Activated naive CD8-positive, alpha-beta T cell treated with anti-CD3 and anti-CD28 coated beads for 36 hours (primary cell): Measurements from ENCODE around the gene FCMR. TPM values are rescaled to one million over a fixed set of nuclear protein-coding genes. Genes with fewer than 3 reads are reported as not detected.
"Not testable (repeated sequence)": the region's sequence is repeated elsewhere in the genome, so short reads cannot be mapped to it uniquely, and the experiment has no call there.

Experiments used
- DNase-seq: peaks from one replicate; pipeline ENCODE4 v3.0.0; 2021
- H3K27ac Mint-ChIP-seq: one replicate; pipeline ENCODE4 v1.8.0; 2022; ENCODE audit warnings: mild to moderate bottlenecking, moderate library complexity, mixed read lengths
- H3K27me3 Mint-ChIP-seq: one replicate; pipeline ENCODE4 v1.8.0; 2022; ENCODE audit warnings: mild to moderate bottlenecking, mixed read lengths
- H3K36me3 Mint-ChIP-seq: one replicate; pipeline ENCODE4 v1.8.0; 2021; ENCODE audit warnings: mild to moderate bottlenecking, mixed read lengths
- H3K4me1 Mint-ChIP-seq: one replicate; pipeline ENCODE4 v1.8.0; 2021; ENCODE audit warnings: mixed read lengths
- H3K4me3 Mint-ChIP-seq: one replicate; pipeline ENCODE4 v1.8.0; 2022; ENCODE audit warnings: mild to moderate bottlenecking, moderate library complexity, mixed read lengths
- H3K9me3 Mint-ChIP-seq: one replicate; pipeline ENCODE4 v1.8.0; 2022; ENCODE audit warnings: mixed read lengths
- total RNA-seq, 2 experiments: library from RNA; stranded (reverse); gene quantifications; one replicate each; pipeline ENCODE4 v1.2.3, GENCODE V29; 2021

The FCMR gene
- total RNA-seq, 2 experiments from 2014 or later = 42.9 to 45.5 TPM

DNA sequence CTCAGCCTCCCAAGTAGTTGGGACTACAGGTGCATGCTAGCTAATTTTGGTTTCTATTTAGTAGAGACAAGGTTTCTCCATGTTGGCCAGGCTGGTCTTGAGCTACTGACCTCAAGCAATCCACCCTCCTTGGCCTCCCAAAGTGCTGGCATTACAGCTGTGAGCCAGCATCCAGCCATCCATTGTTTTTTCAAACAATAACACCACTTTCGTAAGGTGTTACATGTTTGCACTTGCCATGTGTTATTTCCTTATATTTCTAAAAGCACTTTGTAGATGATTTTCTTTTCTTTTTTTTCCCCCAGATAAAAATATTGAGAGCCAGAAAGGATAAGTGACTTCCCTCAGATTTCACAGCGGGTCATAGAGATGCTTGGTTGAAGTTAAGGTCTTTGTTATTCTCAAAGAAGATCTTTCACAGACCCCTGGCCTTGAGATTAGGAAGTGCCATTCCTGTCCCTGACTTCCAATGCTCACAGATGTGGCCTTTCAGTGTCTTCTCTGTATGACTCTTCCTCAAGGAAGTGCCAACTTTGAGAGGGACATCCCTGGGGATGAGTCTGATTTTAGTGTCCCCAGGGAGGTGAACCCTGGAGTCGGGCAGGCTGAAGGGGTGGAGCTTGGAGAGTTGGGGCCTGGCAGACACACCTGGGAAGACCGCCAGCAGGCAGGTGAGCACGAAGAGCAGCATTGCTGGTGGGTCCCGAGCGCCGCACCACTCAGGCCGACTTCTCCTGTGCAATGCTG lies 18.3 kb upstream of the FCMR start:
- no peak overlapping the region for H3K4me3 Mint-ChIP-seq
- no peak overlapping the region for H3K27ac Mint-ChIP-seq
- H3K27me3 Mint-ChIP-seq = no peaks in the 10 kb centered on the region
- H3K36me3 Mint-ChIP-seq = no peaks in the 10 kb centered on the region
- no peaks in the 10 kb centered on the region for H3K4me1 Mint-ChIP-seq
- no peak for DNase-seq
- H3K9me3 Mint-ChIP-seq = no peaks in the 10 kb centered on the region

DNA sequence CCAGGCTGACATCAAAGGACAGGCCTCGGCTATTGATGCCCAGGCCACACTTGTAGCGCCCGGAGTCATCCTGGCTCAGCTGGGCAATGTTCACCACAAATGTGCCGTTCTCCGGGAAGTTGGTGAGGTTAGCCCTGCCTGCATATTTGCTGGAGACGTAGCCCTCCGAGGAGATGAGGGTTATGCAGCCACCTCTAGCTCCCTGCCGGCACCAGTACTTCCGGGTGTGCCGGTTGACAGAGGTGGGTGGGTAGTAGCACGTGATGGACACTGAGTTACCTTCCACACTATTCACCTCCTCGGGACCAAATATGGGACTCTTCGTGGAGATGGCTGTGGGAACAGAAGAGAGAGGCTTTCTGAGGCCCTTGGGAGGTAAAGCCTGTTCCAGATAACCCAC lies 17.4 kb upstream of the FCMR start:
- H3K27me3 Mint-ChIP-seq = no peaks in the 10 kb centered on the region
- no peaks in the 10 kb centered on the region for H3K4me1 Mint-ChIP-seq
- no peak overlapping the region for H3K4me3 Mint-ChIP-seq
- no peak overlapping the region for H3K27ac Mint-ChIP-seq
- DNase-seq = no peak
- no peaks in the 10 kb centered on the region for H3K36me3 Mint-ChIP-seq
- no peaks in the 10 kb centered on the region for H3K9me3 Mint-ChIP-seq

- H3K36me3 Mint-ChIP-seq = no peaks in the 10 kb centered on the region
- no peak for DNase-seq
- no peaks in the 10 kb centered on the region for H3K27me3 Mint-ChIP-seq
- H3K9me3 Mint-ChIP-seq = no peaks in the 10 kb centered on the region
- peaks cover 5% of the 10 kb centered on the region for H3K4me1 Mint-ChIP-seq
- no peak overlapping the region for H3K4me3 Mint-ChIP-seq
- H3K27ac Mint-ChIP-seq = no peak overlapping the region
Measured at GRCh38 chr1:206937425-206937824, 15.7 kb upstream of the FCMR start.

- Mint-ChIP-seq H3K36me3 (no peaks in the 10 kb centered on the region), H3K4me3 (no peak overlapping the region), H3K9me3 (no peaks in the 10 kb centered on the region), H3K27ac (no peak overlapping the region), H3K27me3 (no peaks in the 10 kb centered on the region), H3K4me1 (peaks cover 22% of the 10 kb centered on the region)
- peak; percentile 68 for DNase-seq
Measured at GRCh38 chr1:206935491-206936067, 13.8 kb upstream of the FCMR start.

- Mint-ChIP-seq H3K36me3 (no peaks in the 10 kb centered on the region), H3K4me1 (peaks cover 33% of the 10 kb centered on the region), H3K27ac (no peak overlapping the region)
Measured at GRCh38 chr1:206933333-206933945, 11.7 kb upstream of the FCMR start.

GRCh38 chr1:206932177-206932576 lies 10.4 kb upstream of the FCMR start:
- H3K27me3 Mint-ChIP-seq = no peaks in the 10 kb centered on the region
- H3K4me3 Mint-ChIP-seq = no peak overlapping the region
- H3K27ac Mint-ChIP-seq = peak overlapping the region; percentile 34
- H3K4me1 Mint-ChIP-seq = peaks cover 41% of the 10 kb centered on the region
- H3K9me3 Mint-ChIP-seq = no peaks in the 10 kb centered on the region
- no peak for DNase-seq
- H3K36me3 Mint-ChIP-seq = no peaks in the 10 kb centered on the region

More at GRCh38 chr1:206933333-206933945, 11.7 kb upstream of the FCMR start:
- H3K9me3 Mint-ChIP-seq = no peaks in the 10 kb centered on the region
- H3K27me3 Mint-ChIP-seq = no peaks in the 10 kb centered on the region
- H3K4me3 Mint-ChIP-seq = no peak overlapping the region
- peak; percentile 67 for DNase-seq

- H3K36me3 Mint-ChIP-seq = no peaks in the 10 kb centered on the region
- H3K4me3 Mint-ChIP-seq = no peak overlapping the region
- no peak for DNase-seq
- no peaks in the 10 kb centered on the region for H3K27me3 Mint-ChIP-seq
- H3K4me1 Mint-ChIP-seq = peaks cover 42% of the 10 kb centered on the region
- no peaks in the 10 kb centered on the region for H3K9me3 Mint-ChIP-seq
- H3K27ac Mint-ChIP-seq = peak overlapping the region; percentile 21
Measured at GRCh38 chr1:206931709-206932108, 10.0 kb upstream of the FCMR start.

DNA sequence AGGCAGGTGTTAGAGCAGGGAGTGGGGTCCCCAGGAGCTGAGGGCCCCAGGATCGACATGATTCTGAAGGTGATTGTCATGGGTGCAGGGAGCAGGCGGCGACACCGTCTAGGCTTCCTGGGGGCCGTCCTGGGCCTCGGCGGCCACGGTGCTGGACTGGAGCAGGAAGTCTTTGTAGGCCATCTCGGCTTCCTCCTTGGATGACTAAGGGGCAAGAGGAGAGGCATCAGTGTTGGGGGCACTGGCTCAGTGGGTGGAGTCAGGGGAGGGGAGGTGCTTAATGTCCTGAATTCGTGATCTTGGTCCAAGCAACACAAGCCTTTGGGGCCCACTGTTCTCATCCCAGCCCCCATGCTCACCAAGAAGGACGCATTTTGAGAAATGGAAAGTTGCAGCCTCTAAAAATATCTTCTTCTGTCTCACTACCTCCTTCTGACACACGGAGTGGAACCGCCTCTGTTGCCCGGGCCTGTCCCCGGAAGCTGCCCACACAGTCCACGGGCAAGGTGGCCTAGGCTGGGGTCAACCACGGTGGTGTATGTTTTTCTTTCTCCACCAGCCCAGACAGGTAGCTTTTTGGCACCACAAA lies 8.6 kb upstream of the FCMR start:
- DNase-seq = peak; percentile 67
- Mint-ChIP-seq H3K36me3 (no peaks in the 10 kb centered on the region), H3K27me3 (no peaks in the 10 kb centered on the region), H3K27ac (peak overlapping the region; percentile 93), H3K4me3 (peak overlapping the region; percentile 64), H3K4me1 (peaks cover 42% of the 10 kb centered on the region), H3K9me3 (no peaks in the 10 kb centered on the region)

DNA sequence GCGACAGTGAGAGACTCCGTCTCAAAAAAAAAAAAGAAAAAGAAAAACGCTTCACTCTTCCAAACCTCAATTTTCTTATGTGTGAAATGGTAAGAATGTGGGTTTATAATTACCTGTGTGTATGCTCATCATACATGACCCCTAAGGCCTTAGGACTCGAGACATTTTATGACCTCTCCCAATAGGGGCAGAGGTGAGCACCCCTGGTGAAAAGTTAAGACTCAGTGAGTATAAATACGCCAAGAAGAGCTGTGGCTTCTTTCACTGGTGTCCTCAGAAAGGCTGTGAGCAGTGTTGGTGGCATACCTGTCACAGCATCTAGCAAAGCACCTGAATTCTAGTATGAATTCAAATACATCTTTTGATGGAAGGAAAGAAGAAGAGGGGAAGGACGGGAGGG lies 7.8 kb upstream of the FCMR start:
- peak overlapping the region; percentile 93 for H3K27ac Mint-ChIP-seq
- H3K27me3 Mint-ChIP-seq = no peaks in the 10 kb centered on the region
- no peaks in the 10 kb centered on the region for H3K9me3 Mint-ChIP-seq
- H3K36me3 Mint-ChIP-seq = no peaks in the 10 kb centered on the region
- DNase-seq = no peak
- H3K4me1 Mint-ChIP-seq = peaks cover 42% of the 10 kb centered on the region
- peak overlapping the region; percentile 60 for H3K4me3 Mint-ChIP-seq

DNA sequence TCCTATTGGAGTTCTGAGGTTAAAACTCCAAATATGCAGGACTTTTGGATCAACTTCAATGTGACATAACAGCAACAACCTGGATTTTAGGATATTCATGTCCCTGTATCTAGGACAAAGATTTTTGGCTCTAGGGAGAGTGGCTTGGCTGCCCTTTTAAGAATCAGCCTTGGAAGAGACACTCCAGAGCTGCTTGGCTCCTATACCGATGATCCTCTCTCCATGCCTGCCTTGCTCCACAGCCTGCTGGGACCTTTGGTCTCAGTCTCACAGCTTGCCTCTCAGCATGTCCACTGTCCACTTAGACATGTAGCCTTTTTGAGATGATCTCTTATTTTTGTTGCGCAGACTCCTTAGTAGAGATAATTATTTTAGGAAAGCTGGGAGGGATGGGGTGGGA lies 4.5 kb upstream of the FCMR start:
- Mint-ChIP-seq H3K36me3 (no peaks in the 10 kb centered on the region), H3K4me1 (peaks cover 39% of the 10 kb centered on the region), H3K9me3 (no peaks in the 10 kb centered on the region), H3K27ac (no peak overlapping the region), H3K4me3 (no peak overlapping the region), H3K27me3 (no peaks in the 10 kb centered on the region)
- DNase-seq = no peak

DNA sequence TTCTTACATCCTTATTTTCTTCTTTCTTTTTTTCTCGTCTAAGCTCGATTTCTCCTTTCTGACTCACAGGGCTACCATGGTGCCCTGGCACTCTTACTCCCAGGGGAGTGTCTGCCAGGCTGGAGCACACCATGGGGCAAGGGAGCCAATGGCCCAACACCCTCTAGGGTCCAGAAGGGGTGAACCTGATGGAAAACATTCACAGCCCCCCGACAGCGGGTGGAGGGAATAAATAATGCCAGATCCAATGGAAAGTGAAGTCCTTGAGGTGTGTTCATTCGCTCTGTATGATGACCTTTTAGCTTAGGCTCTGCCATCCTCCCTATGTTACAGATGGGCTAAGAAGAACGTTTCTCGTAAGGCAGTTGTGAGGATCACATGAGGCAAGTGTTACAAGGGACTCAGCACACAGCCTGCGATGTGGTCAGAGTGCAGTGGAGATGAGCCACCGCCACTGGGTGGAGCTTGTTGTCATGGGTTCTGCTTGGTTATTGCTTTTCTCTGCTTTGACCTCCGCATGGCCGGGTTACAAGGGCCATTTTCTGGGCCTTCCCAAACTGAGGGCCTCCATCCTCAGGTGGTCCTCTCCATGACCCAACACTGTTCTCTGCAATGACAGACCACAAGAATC lies 3.5 kb upstream of the FCMR start:
- peak; percentile 79 for DNase-seq
- peaks cover 8% of the 10 kb centered on the region for H3K36me3 Mint-ChIP-seq
- H3K27ac Mint-ChIP-seq = no peak overlapping the region
- no peaks in the 10 kb centered on the region for H3K27me3 Mint-ChIP-seq
- H3K9me3 Mint-ChIP-seq = no peaks in the 10 kb centered on the region
- H3K4me3 Mint-ChIP-seq = no peak overlapping the region
- H3K4me1 Mint-ChIP-seq = peaks cover 35% of the 10 kb centered on the region

DNA sequence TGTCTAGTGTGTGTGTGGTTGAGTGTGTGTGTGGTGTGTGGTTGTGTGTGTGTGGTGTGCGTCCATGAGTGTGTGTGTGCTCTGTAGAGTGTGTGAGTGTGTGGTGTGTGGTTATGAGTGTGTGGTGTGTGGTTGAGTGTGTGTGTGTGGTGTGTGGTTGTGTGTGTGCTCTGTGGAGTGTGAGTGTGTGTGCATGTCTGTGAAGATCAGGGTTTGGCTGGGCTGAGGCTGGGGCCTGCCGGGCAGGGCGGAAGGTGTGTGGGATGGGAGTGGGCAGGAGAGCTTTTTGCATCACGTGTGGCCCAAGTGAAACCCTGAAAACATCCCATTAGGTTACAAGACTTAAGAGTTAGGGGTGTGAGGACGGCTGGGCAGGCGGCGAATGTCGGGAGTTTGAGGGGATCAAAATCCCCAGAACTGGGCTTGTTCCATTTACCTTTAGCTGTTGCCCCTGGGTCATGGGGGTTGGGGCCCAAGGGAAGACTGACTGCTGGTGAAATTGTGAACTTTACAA lies 2.9 kb upstream of the FCMR start:
- H3K27me3 Mint-ChIP-seq = no peaks in the 10 kb centered on the region
- H3K4me3 Mint-ChIP-seq = no peak overlapping the region
- H3K4me1 Mint-ChIP-seq = peaks cover 33% of the 10 kb centered on the region
- H3K36me3 Mint-ChIP-seq = peaks cover 10% of the 10 kb centered on the region
- peak; percentile 48 for DNase-seq
- H3K9me3 Mint-ChIP-seq = no peaks in the 10 kb centered on the region
- no peak overlapping the region for H3K27ac Mint-ChIP-seq

- peaks cover 30% of the 10 kb centered on the region for H3K4me1 Mint-ChIP-seq
- H3K27ac Mint-ChIP-seq, H3K9me3 Mint-ChIP-seq, DNase-seq, H3K27me3 Mint-ChIP-seq, H3K4me3 Mint-ChIP-seq: not testable (repeated sequence)
- peaks cover 10% of the 10 kb centered on the region for H3K36me3 Mint-ChIP-seq
Measured at GRCh38 chr1:206923961-206924557, 2.3 kb upstream of the FCMR start.

- no peak overlapping the region for H3K4me3 Mint-ChIP-seq
- no peaks in the 10 kb centered on the region for H3K27me3 Mint-ChIP-seq
- peaks cover 32% of the 10 kb centered on the region for H3K4me1 Mint-ChIP-seq
- peak; percentile 75 for DNase-seq
- H3K9me3 Mint-ChIP-seq = no peaks in the 10 kb centered on the region
- H3K36me3 Mint-ChIP-seq = peaks cover 11% of the 10 kb centered on the region
- no peak overlapping the region for H3K27ac Mint-ChIP-seq
Measured at GRCh38 chr1:206923009-206923960, 1.5 kb upstream of the FCMR start.
